GM23338 (cell line): ENCODE measurements around the gene DDRGK1. TPM values are rescaled to one million over a fixed set of nuclear protein-coding genes. Genes with fewer than 3 reads are reported as not detected.

Source experiments
- ATAC-seq: fragments of 200-7000 bp; cut with Tn5 transposase; 3 replicates; pipeline ENCODE4 v1.9.1; 2020
- DNase-seq: peaks from one replicate; pipeline ENCODE4 v3.0.0-alpha.2; 2015; ENCODE audit warnings: low spot score
- H2AFZ ChIP-seq: fragments of 200-600 bp; sonication (generic); 2 replicates; pipeline ENCODE4 v1.8.0; 2016; ENCODE audit warnings: antibody characterized with exemption, mild to moderate bottlenecking, moderate library complexity
- H3F3A ChIP-seq: fragments of 200-600 bp; sonication (generic); replicated peaks from 2 replicates; pipeline ENCODE4 v1.8.0; 2017; ENCODE audit warnings: antibody characterized with exemption, mixed run types, low read depth
- H3K27ac ChIP-seq: fragments of 200-600 bp; sonication (generic); 2 replicates; pipeline ENCODE4 v1.6.1; 2016; ENCODE audit warnings: low read depth
- H3K27me3 ChIP-seq: fragments of 200-600 bp; sonication (generic); 2 replicates; pipeline ENCODE4 v1.8.0; 2016; ENCODE audit warnings: mild to moderate bottlenecking, mixed run types, moderate library complexity; ENCODE audit not compliant: insufficient read depth
- H3K36me3 ChIP-seq: fragments of 200-600 bp; sonication (generic); 2 replicates; pipeline ENCODE4 v1.8.0; 2016; ENCODE audit warnings: mild to moderate bottlenecking; ENCODE audit not compliant: insufficient read depth
- H3K4me1 ChIP-seq: fragments of 200-600 bp; sonication (generic); 2 replicates; pipeline ENCODE4 v1.8.0; 2016; ENCODE audit warnings: mild to moderate bottlenecking, moderate library complexity; ENCODE audit not compliant: insufficient read depth
- H3K4me2 ChIP-seq: fragments of 200-600 bp; sonication (generic); 2 replicates; pipeline ENCODE4 v1.7.1; 2017; ENCODE audit warnings: mixed run types
- H3K4me3 ChIP-seq: fragments of 200-600 bp; sonication (generic); 2 replicates; pipeline ENCODE4 v1.6.1; 2016; ENCODE audit warnings: mixed run types
- H3K79me2 ChIP-seq: fragments of 200-600 bp; sonication (generic); replicated peaks from 2 replicates; pipeline ENCODE4 v1.8.0; 2017; ENCODE audit warnings: mild to moderate bottlenecking; ENCODE audit not compliant: insufficient read depth
- H3K9me2 ChIP-seq: fragments of 200-600 bp; sonication (generic); 2 replicates; pipeline ENCODE4 v1.8.0; 2017; ENCODE audit not compliant: insufficient read depth
- H4K20me1 ChIP-seq: fragments of 200-600 bp; sonication (generic); replicated peaks from 2 replicates; pipeline ENCODE4 v1.8.0; 2017; ENCODE audit warnings: mild to moderate bottlenecking; ENCODE audit not compliant: insufficient read depth
- H3K27ac Mint-ChIP-seq: 2 replicates; pipeline ENCODE4 v1.8.0; 2020; ENCODE audit warnings: inconsistent platforms, mild to moderate bottlenecking, moderate library complexity, mixed read lengths
- H3K27me3 Mint-ChIP-seq: 3 replicates; pipeline ENCODE4 v1.8.0; 2022; ENCODE audit warnings: low read depth, mild to moderate bottlenecking, moderate library complexity, mixed read lengths, inconsistent platforms; ENCODE audit not compliant: insufficient read depth, poor library complexity
- H3K36me3 Mint-ChIP-seq: 3 replicates; pipeline ENCODE4 v1.8.0; 2021; ENCODE audit warnings: low read depth, mild to moderate bottlenecking, inconsistent platforms, moderate library complexity, mixed read lengths
- H3K4me1 Mint-ChIP-seq: 3 replicates; pipeline ENCODE4 v1.8.0; 2020; ENCODE audit warnings: mild to moderate bottlenecking, inconsistent platforms, mixed read lengths
- H3K4me3 Mint-ChIP-seq: 3 replicates; pipeline ENCODE4 v1.8.0; 2021; ENCODE audit warnings: moderate library complexity, mild to moderate bottlenecking, inconsistent platforms, mixed read lengths
- H3K9me3 Mint-ChIP-seq: 3 replicates; pipeline ENCODE4 v1.8.0; 2020; ENCODE audit warnings: moderate library complexity, mild to moderate bottlenecking, inconsistent platforms, mixed read lengths
- CREB1 ChIP-seq: fragments of 250-450 bp; sonication (Bioruptor Pico); IDR thresholded peaks from 2 replicates; pipeline ENCODE4 v1.5.0; 2020; ENCODE audit warnings: low read depth, mild to moderate bottlenecking, moderate library complexity
- CTCF ChIP-seq, 2 experiments: fragments of 200-600 bp in 1 of 2; sonication (generic) in 1 of 2; conservative IDR thresholded peaks; 2 replicates each; pipeline versions ENCODE4 v1.5.1 to v1.6.1; 2016 to 2017; ENCODE audit warnings: antibody characterized with exemption in 2 of 2, low read depth in 2 of 2, mild to moderate bottlenecking in 2 of 2, moderate library complexity in 1 of 2
- ETS1 ChIP-seq: IDR thresholded peaks from 2 replicates; pipeline ENCODE4 v1.6.1; 2016; ENCODE audit warnings: antibody characterized with exemption
- EZH2 ChIP-seq: fragments of 200-600 bp; sonication (generic); IDR thresholded peaks from one replicate; pipeline ENCODE4 v1.8.0; 2017; ENCODE audit warnings: antibody characterized with exemption, mild to moderate bottlenecking, low read depth; ENCODE audit not compliant: unreplicated experiment
- EZH2phosphoT487 ChIP-seq: fragments of 200-600 bp; sonication (generic); IDR thresholded peaks from one replicate; pipeline ENCODE4 v1.8.1; 2018; ENCODE audit warnings: antibody characterized with exemption; ENCODE audit not compliant: unreplicated experiment
- JUNB ChIP-seq: IDR thresholded peaks from one replicate; pipeline ENCODE4 v1.6.1; 2016; ENCODE audit warnings: antibody characterized with exemption; ENCODE audit not compliant: unreplicated experiment
- NANOG ChIP-seq: IDR thresholded peaks from 2 replicates; pipeline ENCODE4 v1.6.1; 2016; ENCODE audit warnings: antibody characterized with exemption, borderline replicate concordance
- POLR2AphosphoS5 ChIP-seq: IDR thresholded peaks from 2 replicates; pipeline ENCODE4 v1.6.1; 2016; ENCODE audit warnings: antibody characterized with exemption, low read depth
- REST ChIP-seq: IDR thresholded peaks from one replicate; pipeline ENCODE4 v1.6.1; 2018; ENCODE audit warnings: antibody characterized with exemption; ENCODE audit not compliant: unreplicated experiment
- STAT1 ChIP-seq: IDR thresholded peaks from one replicate; pipeline ENCODE4 v1.6.1; 2016; ENCODE audit warnings: antibody characterized with exemption; ENCODE audit not compliant: unreplicated experiment
- ZNF114 ChIP-seq: fragments of 250-450 bp; sonication (Bioruptor Pico); IDR thresholded peaks from 2 replicates; pipeline ENCODE4 v1.5.0; 2020; ENCODE audit warnings: mild to moderate bottlenecking, moderate library complexity
- ZNF331 ChIP-seq: fragments of 250-450 bp; sonication (Bioruptor Pico); IDR thresholded peaks from 2 replicates; pipeline ENCODE4 v1.5.0; 2020; ENCODE audit warnings: low read depth, mild to moderate bottlenecking, moderate library complexity
- polyA plus RNA-seq: library from polyadenylated mRNA; unstranded; fragments of >200 nt; fragmentation: Nextera tagmentation; extraction: Ambion mirVana; gene quantifications from 2 replicates; pipeline ENCODE4 v1.2.1, GENCODE V29; 2016
- total RNA-seq: library from RNA; depleted of rRNA; stranded (reverse); fragments of >200 nt; shearing (Covaris generic); gene quantifications from 2 replicates; pipeline ENCODE4 v1.2.3, GENCODE V29; 2014

The DDRGK1 gene
- total and polyA plus RNA-seq, 2 experiments from 2014 or later, result 44.0 to 45.5 TPM

- H3K79me2 ChIP-seq, result peaks cover 11% of the 10 kb centered on the region
- no peaks in the 10 kb centered on the region for H4K20me1 ChIP-seq
- TF ChIP-seq NANOG, result no peak
- peak in 1 of 2 experiments; percentile 28; a peak in 2 of 4 replicates for TF ChIP-seq CTCF (conservative IDR thresholded peaks at IDR 0.05; ENCODE audit: low read depth in 2 of 2)
- TF ChIP-seq POLR2AphosphoS5, result no peak
- TF ChIP-seq ZNF114, result no peak
- H3F3A ChIP-seq, result no peaks in the 10 kb centered on the region
- H3K4me2 ChIP-seq, result no peak overlapping the region
- H3K27ac ChIP-seq, result no peak overlapping the region
- H3K4me1 Mint-ChIP-seq, result peaks cover 5% of the 10 kb centered on the region; the same call in 2 of the 3 replicates
- H3K36me3 ChIP-seq, result peaks cover 7% of the 10 kb centered on the region
- no peaks in the 10 kb centered on the region for H3K27me3 ChIP-seq
- H2AFZ ChIP-seq, result no peak overlapping the region
- no peak for DNase-seq
- H3K36me3 Mint-ChIP-seq, result peaks cover 56% of the 10 kb centered on the region
- peaks cover 5% of the 10 kb centered on the region for H3K4me1 ChIP-seq
- H3K9me2 ChIP-seq, result no peaks in the 10 kb centered on the region
- H3K27ac Mint-ChIP-seq, result no peak overlapping the region
- H3K27me3 Mint-ChIP-seq, result peaks cover 23% of the 10 kb centered on the region
- no peak for ATAC-seq
- no peak overlapping the region for H3K4me3 Mint-ChIP-seq
- H3K4me3 ChIP-seq, result no peak overlapping the region
- no peaks in the 10 kb centered on the region; the same call in 2 of the 3 replicates for H3K9me3 Mint-ChIP-seq
These were observed 4.3 kb downstream of the DDRGK1 start for GRCh38 chr20:3199976-3200755.

- Mint-ChIP-seq H3K27me3 (peaks cover 17% of the 10 kb centered on the region), H3K4me3 (no peak overlapping the region), H3K4me1 (peaks cover 3% of the 10 kb centered on the region; the same call in 2 of the 3 replicates), H3K27ac (no peak overlapping the region), H3K9me3 (no peaks in the 10 kb centered on the region; the same call in 2 of the 3 replicates), H3K36me3 (peaks cover 60% of the 10 kb centered on the region)
- H3K4me3 ChIP-seq, result no peak overlapping the region
- no peak overlapping the region for H3K4me2 ChIP-seq
- H3K9me2 ChIP-seq, result no peaks in the 10 kb centered on the region
- H3F3A ChIP-seq, result no peaks in the 10 kb centered on the region
- H2AFZ ChIP-seq, result no peak overlapping the region
- H3K27me3 ChIP-seq, result no peaks in the 10 kb centered on the region
- no peak for DNase-seq
- H3K4me1 ChIP-seq, result peaks cover 5% of the 10 kb centered on the region
- H3K36me3 ChIP-seq, result peaks cover 7% of the 10 kb centered on the region
- H3K79me2 ChIP-seq, result peaks cover 11% of the 10 kb centered on the region
- no peak for ATAC-seq
- H3K27ac ChIP-seq, result no peak overlapping the region
- no peaks in the 10 kb centered on the region for H4K20me1 ChIP-seq
- no peak for TF ChIP-seq ZNF331
- no peak for TF ChIP-seq STAT1
- TF ChIP-seq JUNB, result no peak
- no peak for TF ChIP-seq NANOG
- no peak for TF ChIP-seq CTCF (conservative IDR thresholded peaks at IDR 0.05; ENCODE audit: low read depth in 2 of 2)
- no peak for TF ChIP-seq CREB1 (CRISPR knock-in tag)
- no peak for TF ChIP-seq ETS1
- TF ChIP-seq POLR2AphosphoS5, result no peak
- no peak for TF ChIP-seq EZH2phosphoT487
- no peak for TF ChIP-seq EZH2
- TF ChIP-seq REST, result no peak
- TF ChIP-seq ZNF114, result no peak
These were observed 5.3 kb downstream of the DDRGK1 start for GRCh38 chr20:3199206-3199605.
